ENCODE measurements around the gene NUBPL. TPM values are rescaled to one million over a fixed set of nuclear protein-coding genes. Genes with fewer than 3 reads are reported as not detected.
"Not testable (repeated sequence)": the region's sequence is repeated elsewhere in the genome, so short reads cannot be mapped to it uniquely, and the experiment has no call there.

NUBPL gene
- total RNA-seq, 5 donors from 2014 or later (not counting 1 experiment from before 2014, with no cell fraction given) = 6.8 to 11.0 (median 10.2) TPM

- WGBS (ENCODE audit: insufficient coverage) = 100% methylated on average over 3 of the region's 4 CpGs
- H3K9me3 Mint-ChIP-seq; H3K4me1 ChIP-seq (ENCODE audit: control insufficient read depth in 1 of 2, extremely low read depth in 1 of 2, insufficient read depth in 2 of 2, low read length in 2 of 2); H3K27ac Mint-ChIP-seq; CTCF ChIA-PET; H3K27me3 ChIP-seq (replicated peaks in 1 of 2; ENCODE audit: control insufficient read depth in 2 of 2, extremely low read depth in 1 of 2, insufficient read depth in 2 of 2, low read length in 1 of 2); H3K36me3 Mint-ChIP-seq; H3K4me1 Mint-ChIP-seq; DNase-seq; ATAC-seq (replicated peaks in 1 of 4); H3K9me3 ChIP-seq; H3K4me3 ChIP-seq (ENCODE audit: control insufficient read depth in 1 of 2, extremely low read depth in 1 of 2, low read length in 1 of 2); H3K27ac ChIP-seq (ENCODE audit: low read length); POLR2A ChIA-PET; H3K36me3 ChIP-seq (ENCODE audit: control insufficient read depth in 2 of 2, extremely low read depth in 1 of 2, insufficient read depth in 1 of 2, low read length in 1 of 2); H3K4me3 Mint-ChIP-seq: not testable (repeated sequence)
- H3K27me3 Mint-ChIP-seq = peaks cover 10 to 15% of the 10 kb centered on the region in 2 donors
Measured at GRCh38 chr14:31890202-31890601, 329.0 kb downstream of the NUBPL start.

DNA sequence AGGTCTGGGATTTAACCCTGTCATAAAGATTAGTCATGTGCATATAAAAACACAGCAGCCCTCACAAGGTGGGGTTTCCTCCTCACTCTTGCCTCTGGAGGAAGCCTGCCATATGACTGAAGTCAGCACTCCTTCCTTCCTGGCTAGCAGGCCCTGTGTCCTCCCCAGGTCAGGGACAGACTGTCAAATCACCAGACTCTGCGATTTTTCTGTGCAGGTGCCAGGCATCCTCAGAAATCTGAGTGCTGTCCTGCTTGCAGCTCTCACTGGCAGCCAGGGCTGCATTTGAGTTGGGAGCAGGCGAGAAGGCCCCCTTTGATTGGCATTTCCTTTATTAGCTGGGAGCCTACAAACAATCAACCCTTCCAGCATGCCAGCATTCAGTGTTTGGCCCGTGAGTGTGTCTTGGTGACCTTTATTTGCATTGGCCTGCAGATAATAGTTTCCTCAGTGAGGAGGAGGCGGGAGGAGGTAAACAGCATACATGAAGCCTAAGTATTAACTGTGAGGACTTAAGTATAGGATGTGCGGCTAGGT, 332.1 kb downstream of the NUBPL start:
- CTCF ChIA-PET = no interaction called here
- Histone ChIP-seq H3K4me3 (ENCODE audit: control insufficient read depth in 1 of 2, extremely low read depth in 1 of 2, low read length in 1 of 2) (no peak overlapping the region), H3K4me1 (ENCODE audit: control insufficient read depth in 1 of 2, extremely low read depth in 1 of 2, insufficient read depth in 2 of 2, low read length in 2 of 2) (no peaks in the 10 kb centered on the region), H3K36me3 (ENCODE audit: control insufficient read depth in 2 of 2, extremely low read depth in 1 of 2, insufficient read depth in 1 of 2, low read length in 1 of 2) (no peaks in the 10 kb centered on the region), H3K27ac (ENCODE audit: low read length) (no peak overlapping the region), H3K27me3 (replicated peaks in 1 of 2; ENCODE audit: control insufficient read depth in 2 of 2, extremely low read depth in 1 of 2, insufficient read depth in 2 of 2, low read length in 1 of 2) (peaks cover 0 to 6% of the 10 kb centered on the region in 2 experiments), H3K9me3 (no peaks in the 10 kb centered on the region)
- WGBS (ENCODE audit: insufficient coverage) = 67% methylated on average over 1 of the region's 5 CpGs
- no peak for ATAC-seq (replicated peaks in 1 of 4)
- no peak overlapping the region for H3K27ac Mint-ChIP-seq
- peaks cover 14 to 20% of the 10 kb centered on the region in 2 donors for H3K27me3 Mint-ChIP-seq
- H3K36me3 Mint-ChIP-seq = no peaks in the 10 kb centered on the region
- POLR2A ChIA-PET = no interaction called here
- DNase-seq = no peak
- H3K4me3 Mint-ChIP-seq = no peak overlapping the region
- H3K9me3 Mint-ChIP-seq = no peaks in the 10 kb centered on the region
- H3K4me1 Mint-ChIP-seq = no peaks in the 10 kb centered on the region

GRCh38 chr14:31894351-31894750, 333.1 kb downstream of the NUBPL start:
- Mint-ChIP-seq H3K4me1 (peaks cover 0 to 3% (median 0%) of the 10 kb centered on the region in 3 donors), H3K36me3 (no peaks in the 10 kb centered on the region), H3K27me3 (peaks cover 18% of the 10 kb centered on the region in 2 donors), H3K9me3 (no peaks in the 10 kb centered on the region), H3K27ac (no peak overlapping the region), H3K4me3 (no peak overlapping the region)
- Histone ChIP-seq H3K4me3 (ENCODE audit: control insufficient read depth in 1 of 2, extremely low read depth in 1 of 2, low read length in 1 of 2) (no peak overlapping the region), H3K27ac (ENCODE audit: low read length) (no peak overlapping the region), H3K4me1 (ENCODE audit: control insufficient read depth in 1 of 2, extremely low read depth in 1 of 2, insufficient read depth in 2 of 2, low read length in 2 of 2) (no peaks in the 10 kb centered on the region), H3K9me3 (no peaks in the 10 kb centered on the region), H3K36me3 (ENCODE audit: control insufficient read depth in 2 of 2, extremely low read depth in 1 of 2, insufficient read depth in 1 of 2, low read length in 1 of 2) (no peaks in the 10 kb centered on the region), H3K27me3 (replicated peaks in 1 of 2; ENCODE audit: control insufficient read depth in 2 of 2, extremely low read depth in 1 of 2, insufficient read depth in 2 of 2, low read length in 1 of 2) (peaks cover 0 to 6% of the 10 kb centered on the region in 2 experiments)
- no peak for DNase-seq
- WGBS (ENCODE audit: insufficient coverage) = 80% methylated on average over 1 of the region's 3 CpGs
- no peak for ATAC-seq (replicated peaks in 1 of 4)
- CTCF ChIA-PET = no interaction called here
- POLR2A ChIA-PET = no interaction called here

- Histone ChIP-seq H3K27ac (ENCODE audit: low read length) (no peak overlapping the region), H3K4me3 (ENCODE audit: control insufficient read depth in 1 of 2, extremely low read depth in 1 of 2, low read length in 1 of 2) (no peak overlapping the region), H3K36me3 (ENCODE audit: control insufficient read depth in 2 of 2, extremely low read depth in 1 of 2, insufficient read depth in 1 of 2, low read length in 1 of 2) (no peaks in the 10 kb centered on the region), H3K27me3 (replicated peaks in 1 of 2; ENCODE audit: control insufficient read depth in 2 of 2, extremely low read depth in 1 of 2, insufficient read depth in 2 of 2, low read length in 1 of 2) (peaks cover 0 to 6% of the 10 kb centered on the region in 2 experiments), H3K4me1 (ENCODE audit: control insufficient read depth in 1 of 2, extremely low read depth in 1 of 2, insufficient read depth in 2 of 2, low read length in 2 of 2) (no peaks in the 10 kb centered on the region), H3K9me3 (no peaks in the 10 kb centered on the region)
- WGBS (ENCODE audit: insufficient coverage) = 100% methylated on average over 1 of the region's 2 CpGs
- H3K27ac Mint-ChIP-seq = no peak overlapping the region
- ChIA-PET CTCF (interaction anchor here in 1 of 2 donors (0.5 kb wide), 1 partner anchor 18 kb away, joined by 4 read pairs; no protein-coding TSS in a partner anchor), POLR2A (no interaction called here)
- no peak overlapping the region for H3K4me3 Mint-ChIP-seq
- no peaks in the 10 kb centered on the region for H3K36me3 Mint-ChIP-seq
- no peaks in the 10 kb centered on the region for H3K9me3 Mint-ChIP-seq
- peaks cover 0 to 3% (median 0%) of the 10 kb centered on the region in 3 donors for H3K4me1 Mint-ChIP-seq
- DNase-seq (no peak), ATAC-seq (replicated peaks in 1 of 4) (no peak)
- H3K27me3 Mint-ChIP-seq = peaks cover 17 to 18% of the 10 kb centered on the region in 2 donors
Measured at GRCh38 chr14:31895206-31895605, 334.0 kb downstream of the NUBPL start.

- no peak overlapping the region for H3K4me3 ChIP-seq (ENCODE audit: control insufficient read depth in 1 of 2, extremely low read depth in 1 of 2, low read length in 1 of 2)
- POLR2A ChIA-PET = no interaction called here
Measured at GRCh38 chr14:31895646-31896045, 334.4 kb downstream of the NUBPL start.

DNA sequence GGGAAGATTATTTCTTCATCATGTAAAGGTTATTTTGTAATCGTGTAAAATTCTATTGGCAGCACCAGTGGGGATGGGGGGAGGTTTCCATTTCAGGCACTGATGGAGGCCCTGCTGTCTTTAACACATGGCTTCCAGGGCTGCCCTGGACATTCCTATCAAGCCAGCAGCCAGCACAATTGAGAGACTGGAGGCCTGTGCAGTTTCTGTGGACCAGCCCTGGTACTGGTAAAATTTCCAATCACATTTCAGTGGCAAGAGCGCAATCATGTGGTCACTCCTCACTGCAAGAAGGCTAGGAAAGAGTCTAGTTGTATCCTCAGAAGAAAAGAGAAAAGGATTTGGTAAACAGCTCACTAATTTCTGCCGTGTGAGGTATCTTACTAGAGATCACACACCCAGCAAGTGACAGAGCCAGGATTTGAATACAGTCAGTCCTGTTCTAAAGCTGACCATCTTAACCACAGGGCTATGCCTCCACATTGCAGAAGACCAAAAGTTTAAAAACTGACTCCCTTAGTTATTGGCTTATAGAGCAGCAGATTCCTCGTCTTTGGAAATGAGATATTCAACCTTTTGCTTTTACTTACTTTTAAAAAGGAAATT, 336.5 kb downstream of the NUBPL start:
- no peaks in the 10 kb centered on the region for H3K9me3 ChIP-seq
- ChIA-PET POLR2A (no interaction called here), CTCF (interaction anchor here in 1 of 2 donors (0.6 kb wide), 1 partner anchor 24 kb away, joined by 3 read pairs; no protein-coding TSS in a partner anchor)
- no peaks in the 10 kb centered on the region for H3K9me3 Mint-ChIP-seq
- H3K27ac ChIP-seq (ENCODE audit: low read length) = no peak overlapping the region
- H3K27ac Mint-ChIP-seq = no peak overlapping the region
- H3K27me3 ChIP-seq (replicated peaks in 1 of 2; ENCODE audit: control insufficient read depth in 2 of 2, extremely low read depth in 1 of 2, insufficient read depth in 2 of 2, low read length in 1 of 2) = peaks cover 0 to 6% of the 10 kb centered on the region in 2 experiments
- peaks cover 12 to 14% of the 10 kb centered on the region in 2 donors for H3K27me3 Mint-ChIP-seq
- 82% methylated on average over 2 of the region's 4 CpGs for WGBS (ENCODE audit: insufficient coverage)
- no peaks in the 10 kb centered on the region for H3K36me3 ChIP-seq (ENCODE audit: control insufficient read depth in 2 of 2, extremely low read depth in 1 of 2, insufficient read depth in 1 of 2, low read length in 1 of 2)
- no peaks in the 10 kb centered on the region for H3K4me1 ChIP-seq (ENCODE audit: control insufficient read depth in 1 of 2, extremely low read depth in 1 of 2, insufficient read depth in 2 of 2, low read length in 2 of 2)
- H3K4me3 ChIP-seq (ENCODE audit: control insufficient read depth in 1 of 2, extremely low read depth in 1 of 2, low read length in 1 of 2) = no peak overlapping the region
- H3K36me3 Mint-ChIP-seq = no peaks in the 10 kb centered on the region
- DNase-seq (no peak), ATAC-seq (replicated peaks in 1 of 4) (no peak)
- peaks cover 0 to 3% (median 0%) of the 10 kb centered on the region in 3 donors for H3K4me1 Mint-ChIP-seq
- no peak overlapping the region for H3K4me3 Mint-ChIP-seq

More at GRCh38 chr14:31895646-31896045, 334.4 kb downstream of the NUBPL start:
- no CpG with 5 or more reads among the region's 2 CpGs for WGBS (ENCODE audit: insufficient coverage)
- Histone ChIP-seq H3K4me1 (ENCODE audit: control insufficient read depth in 1 of 2, extremely low read depth in 1 of 2, insufficient read depth in 2 of 2, low read length in 2 of 2) (no peaks in the 10 kb centered on the region), H3K27me3 (replicated peaks in 1 of 2; ENCODE audit: control insufficient read depth in 2 of 2, extremely low read depth in 1 of 2, insufficient read depth in 2 of 2, low read length in 1 of 2) (peaks cover 0 to 6% of the 10 kb centered on the region in 2 experiments), H3K36me3 (ENCODE audit: control insufficient read depth in 2 of 2, extremely low read depth in 1 of 2, insufficient read depth in 1 of 2, low read length in 1 of 2) (no peaks in the 10 kb centered on the region), H3K9me3 (no peaks in the 10 kb centered on the region), H3K27ac (ENCODE audit: low read length) (no peak overlapping the region)
- Mint-ChIP-seq H3K36me3 (no peaks in the 10 kb centered on the region), H3K9me3 (no peaks in the 10 kb centered on the region), H3K27me3 (peaks cover 17 to 18% of the 10 kb centered on the region in 2 donors), H3K27ac (no peak overlapping the region), H3K4me3 (no peak overlapping the region), H3K4me1 (peaks cover 0 to 3% (median 0%) of the 10 kb centered on the region in 3 donors)
- ATAC-seq (replicated peaks in 1 of 4) (no peak), DNase-seq (no peak)
- CTCF ChIA-PET = interaction anchor here in 1 of 2 donors (0.5 kb wide), 1 partner anchor 18 kb away, joined by 4 read pairs; no protein-coding TSS in a partner anchor
